AG04449 (cell line): ENCODE measurements around the gene NDFIP2.

Experiments
- CTCF ChIA-PET: fragments of 350-600 bp; formaldehyde crosslinking; extraction: SDS; loops from one replicate; lab custom pipeline; 2021; ENCODE audit warnings: antibody characterized with exemption; lab: Yijun Ruan, JAX
- POLR2A ChIA-PET: fragments of 400-600, 350-600 bp; formaldehyde crosslinking; extraction: SDS; loops from one replicate; lab custom pipeline; 2020; ENCODE audit warnings: antibody characterized with exemption, inconsistent platforms; lab: Yijun Ruan, JAX
- DNase-seq: peaks from one replicate; pipeline ENCODE4 v3.0.0-alpha.2; 2010; ENCODE audit warnings: low read depth, low spot score
- H3K4me3 ChIP-seq: 2 replicates; pipeline ENCODE4 v1.5.1; 2011; ENCODE audit warnings: low read depth, mild to moderate bottlenecking, control low read depth, low read length
- CTCF ChIP-seq: IDR thresholded peaks from one replicate; pipeline ENCODE4 v1.5.1; 2011; ENCODE audit warnings: mild to moderate bottlenecking, moderate library complexity, low read length, control low read depth, inconsistent platforms; ENCODE audit not compliant: insufficient read depth; ENCODE audit errors: missing control alignments

Gene NDFIP2

GRCh38 chr13:79440958-79441528, 39.9 kb upstream of the NDFIP2 start:
- CTCF ChIA-PET = interaction anchor here (2.3 kb wide), 1 partner anchor 17 kb away, joined by 15 read pairs; no protein-coding TSS in a partner anchor
- no peak overlapping the region for H3K4me3 ChIP-seq
- POLR2A ChIA-PET = no interaction called here
- DNase-seq = no peak
- TF ChIP-seq CTCF = no peak

GRCh38 chr13:79442221-79442620, 38.7 kb upstream of the NDFIP2 start:
- TF ChIP-seq CTCF = no peak
- ChIA-PET CTCF (interaction anchor here (0.9 to 2.3 kb wide), 2 partner anchors 18 to 39 kb away, joined by 3 to 15 read pairs; no protein-coding TSS in a partner anchor), POLR2A (no interaction called here)
- H3K4me3 ChIP-seq = no peak overlapping the region
- DNase-seq = no peak

GRCh38 chr13:79442706-79443105, 38.2 kb upstream of the NDFIP2 start:
- CTCF ChIA-PET = interaction anchor here (0.9 to 2.3 kb wide), 2 partner anchors 19 to 39 kb away, joined by 3 to 15 read pairs; no protein-coding TSS in a partner anchor
- POLR2A ChIA-PET = no interaction called here
- no peak for TF ChIP-seq CTCF
- DNase-seq = no peak
- no peak overlapping the region for H3K4me3 ChIP-seq

GRCh38 chr13:79445968-79446645, 34.8 kb upstream of the NDFIP2 start:
- ChIA-PET CTCF (interaction anchor here (1.3 kb wide), 1 partner anchor 22 kb away, joined by 4 read pairs; no protein-coding TSS in a partner anchor), POLR2A (no interaction called here)
- TF ChIP-seq CTCF = no peak
- DNase-seq = no peak
- H3K4me3 ChIP-seq = no peak overlapping the region

- DNase-seq = no peak
- POLR2A ChIA-PET = no interaction called here
- TF ChIP-seq CTCF = no peak
- no peak overlapping the region for H3K4me3 ChIP-seq
- CTCF ChIA-PET = interaction anchor here (1.3 kb wide), 1 partner anchor 23 kb away, joined by 4 read pairs; no protein-coding TSS in a partner anchor
These were observed 33.8 kb upstream of the NDFIP2 start for GRCh38 chr13:79447141-79447540.

- CTCF ChIA-PET = no interaction called here
- TF ChIP-seq CTCF = no peak
These were observed 33.2 kb upstream of the NDFIP2 start for GRCh38 chr13:79447741-79448140.

More at GRCh38 chr13:79447741-79448140, 33.2 kb upstream of the NDFIP2 start:
- POLR2A ChIA-PET = no interaction called here
- DNase-seq = no peak
- no peak overlapping the region for H3K4me3 ChIP-seq
